GM12892 (cell line): ENCODE measurements around the gene TNRC6B.

ENCODE experiments used
- DNase-seq: peaks from one replicate; pipeline ENCODE4 v3.0.0; 2011; ENCODE audit not compliant: insufficient read length
- FAIRE-seq: peaks from 2 replicates; lab custom pipeline; 2011; peaks lifted over from hg19 to GRCh38; lab: Jason Lieb, UNC
- POLR2A ChIP-seq: IDR thresholded peaks from 2 replicates; pipeline ENCODE4 v1.6.1; 2011; ENCODE audit warnings: low read depth, low read length, control low read depth
- POLR2AphosphoS5 ChIP-seq: IDR thresholded peaks from 2 replicates; pipeline ENCODE4 v1.6.1; 2011; ENCODE audit warnings: low read depth, low read length, control low read depth
- TAF1 ChIP-seq: IDR thresholded peaks from 2 replicates; pipeline ENCODE4 v1.6.1; 2011; ENCODE audit warnings: low read depth, mild to moderate bottlenecking, control low read depth, low read length, borderline replicate concordance

TNRC6B gene

GRCh38 chr22:40325315-40325714 is 147.6 kb downstream of the TNRC6B start:
- FAIRE-seq (peak; percentile 86), DNase-seq (no peak)
- no peak for TF ChIP-seq POLR2AphosphoS5
- TF ChIP-seq TAF1: no peak
- no peak for TF ChIP-seq POLR2A

DNA sequence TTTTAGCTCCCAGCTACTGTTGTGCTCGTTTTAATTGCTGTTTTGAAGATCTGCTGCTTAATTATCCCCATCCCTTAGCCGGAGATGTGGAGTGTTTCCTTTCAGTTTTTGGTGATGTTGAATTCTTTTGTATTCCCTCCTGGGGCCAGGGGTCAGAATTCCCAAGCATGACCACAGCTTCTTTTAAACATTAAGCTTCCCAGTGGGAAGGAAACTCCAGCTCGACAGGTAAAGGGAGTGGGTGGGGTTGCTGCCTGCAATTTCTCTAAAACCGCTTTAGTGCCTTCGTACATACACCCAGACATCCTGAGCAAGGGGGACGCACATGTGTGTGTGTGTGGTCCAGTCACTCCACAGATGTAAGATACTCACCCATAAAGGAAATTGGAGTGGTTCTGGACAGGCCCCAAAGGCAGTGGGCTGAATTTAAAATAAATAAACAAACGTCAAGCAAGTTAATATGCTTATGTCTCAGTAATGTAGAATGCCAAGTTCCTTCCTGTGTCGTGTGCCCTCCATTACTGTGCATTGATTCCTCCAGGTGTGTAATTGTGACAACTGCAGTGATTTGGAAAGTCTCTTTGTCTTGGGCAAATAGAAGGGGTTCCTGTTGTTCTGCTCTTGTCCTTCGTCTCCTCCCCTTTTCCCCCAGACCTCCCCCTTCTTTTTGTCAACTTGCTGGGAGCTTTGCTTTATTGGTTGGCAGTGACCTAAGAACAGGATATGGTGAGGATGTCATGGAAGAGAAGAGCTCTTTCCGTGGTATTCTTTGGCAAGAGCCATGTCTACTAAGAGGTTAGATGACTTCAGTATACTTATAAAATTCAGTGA is 149.4 kb downstream of the TNRC6B start:
- TF ChIP-seq TAF1 (no peak), POLR2AphosphoS5 (no peak), POLR2A (no peak)
- FAIRE-seq (no peak), DNase-seq (no peak)

- no peak for FAIRE-seq
- DNase-seq: no peak
- TF ChIP-seq TAF1: no peak
These were observed 151.1 kb downstream of the TNRC6B start for GRCh38 chr22:40328546-40329456.

GRCh38 chr22:40329466-40329865 is 151.7 kb downstream of the TNRC6B start:
- FAIRE-seq (no peak), DNase-seq (no peak)
- no peak for TF ChIP-seq POLR2AphosphoS5
- TF ChIP-seq POLR2A: no peak
- no peak for TF ChIP-seq TAF1

DNA sequence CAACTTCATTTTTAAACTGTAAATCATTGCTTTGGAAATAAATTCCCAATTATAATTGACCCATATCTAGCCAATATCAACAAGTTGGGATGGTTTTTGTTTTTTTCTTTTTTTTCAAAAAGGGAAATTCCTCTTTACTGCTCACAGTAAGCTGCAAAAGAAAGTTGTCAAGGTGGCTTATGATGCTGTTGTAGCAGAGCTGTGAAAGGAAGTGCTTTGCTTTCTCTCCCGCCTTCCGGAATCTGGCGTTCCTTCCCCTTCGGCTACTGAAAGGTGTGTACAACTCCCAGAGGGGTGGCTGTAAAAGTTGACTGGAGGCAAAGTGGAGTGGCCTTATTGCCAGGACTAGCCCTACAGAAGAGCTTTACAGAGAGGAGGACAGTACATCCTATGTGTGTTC is 152.4 kb downstream of the TNRC6B start:
- TF ChIP-seq POLR2AphosphoS5: no peak
- no peak for TF ChIP-seq POLR2A
- TF ChIP-seq TAF1: no peak
- no peak for DNase-seq
- no peak for FAIRE-seq

DNA sequence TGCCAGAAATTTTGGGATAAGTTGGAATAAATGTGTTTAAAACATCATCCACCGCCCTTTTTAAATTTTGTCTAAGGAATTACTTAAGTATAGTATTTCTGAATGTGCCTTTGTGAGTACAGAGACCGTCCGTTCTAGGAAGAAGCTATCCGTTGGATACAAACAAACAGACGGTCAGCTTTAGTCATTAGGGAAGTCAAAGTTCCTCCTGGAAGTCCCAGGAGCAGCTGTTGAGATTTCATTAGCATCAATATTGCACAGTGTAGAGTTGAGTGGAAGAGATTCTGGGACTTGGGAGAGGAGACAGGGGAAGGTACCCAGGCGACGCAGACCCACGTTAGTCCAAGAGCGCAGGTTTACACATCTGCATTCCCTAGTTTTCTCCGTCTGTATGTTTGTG is 152.9 kb downstream of the TNRC6B start:
- FAIRE-seq: no peak
- TF ChIP-seq POLR2AphosphoS5: no peak
- TF ChIP-seq POLR2A: no peak
- no peak for TF ChIP-seq TAF1
- DNase-seq: no peak

- DNase-seq: no peak
- no peak for FAIRE-seq
- TF ChIP-seq TAF1 (no peak), POLR2AphosphoS5 (no peak), POLR2A (no peak)
These were observed 154.0 kb downstream of the TNRC6B start for GRCh38 chr22:40331706-40332105.

GRCh38 chr22:40332319-40332781 is 154.6 kb downstream of the TNRC6B start:
- TF ChIP-seq POLR2AphosphoS5: no peak
- TF ChIP-seq POLR2A: no peak
- TF ChIP-seq TAF1: no peak
- DNase-seq: no peak
- FAIRE-seq: no peak

- no peak for DNase-seq
These were observed 156.3 kb downstream of the TNRC6B start for GRCh38 chr22:40334060-40334459.

GRCh38 chr22:40334899-40335298 is 157.2 kb downstream of the TNRC6B start:
- TF ChIP-seq TAF1 (no peak), POLR2A (no peak), POLR2AphosphoS5 (no peak)
- DNase-seq (no peak), FAIRE-seq (peak; percentile 81)

More at GRCh38 chr22:40334060-40334459, 156.3 kb downstream of the TNRC6B start:
- FAIRE-seq: no peak
- TF ChIP-seq POLR2A (no peak), TAF1 (no peak), POLR2AphosphoS5 (no peak)

DNA sequence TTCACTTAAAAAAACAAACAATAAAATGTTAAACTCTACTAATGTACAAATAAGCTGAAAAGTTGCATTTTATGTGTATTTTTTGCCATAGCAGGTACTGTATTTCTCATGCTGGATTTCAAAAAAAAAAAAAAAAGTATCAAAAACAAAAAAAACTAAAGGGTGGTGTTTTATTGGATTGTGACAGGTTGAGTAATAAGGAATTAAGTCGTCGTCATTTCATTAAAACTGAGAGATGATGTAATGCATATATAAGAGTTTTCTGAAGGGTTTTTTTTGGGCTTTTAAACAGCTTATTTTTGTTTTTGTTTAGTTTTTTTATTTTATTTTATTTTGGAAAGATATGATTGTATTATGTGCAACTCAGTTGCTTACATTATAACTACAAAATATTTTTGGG is 157.6 kb downstream of the TNRC6B start:
- no peak for FAIRE-seq

More for the DNA sequence above, 157.6 kb downstream of the TNRC6B start:
- DNase-seq: no peak
- TF ChIP-seq POLR2A (no peak), TAF1 (no peak), POLR2AphosphoS5 (no peak)
